PC-3 (cell line): ENCODE results near the gene APOBEC3G. TPM values are rescaled to one million over a fixed set of nuclear protein-coding genes. Genes with fewer than 3 reads are reported as not detected.
A peak's percentile ranks its signal among the peaks of the same experiment; 100 is the strongest.
"Not testable (repeated sequence)": the region's sequence is repeated elsewhere in the genome, so short reads cannot be mapped to it uniquely, and the experiment has no call there.

Experiments
- ATAC-seq: fragments of 200-7000 bp; cut with Tn5 transposase; 2 replicates; pipeline ENCODE4 v1.9.1; 2020; ENCODE audit warnings: mild to moderate bottlenecking, moderate library complexity
- BruUV-seq: library from RNA; stranded (reverse); fragments of 400-500 nt; replicated peaks from 2 replicates; lab custom pipeline; 2021; lab: Mats Ljungman, UMichigan
- CTCF ChIA-PET: fragments of 300-600 bp; sonication (Branson Sonifier 250); formaldehyde crosslinking; loops from one replicate; lab custom pipeline; 2022; ENCODE audit warnings: antibody characterized with exemption; lab: Charles Lee
- POLR2A ChIA-PET: fragments of 300-600 bp; sonication (Branson Sonifier 250); formaldehyde crosslinking; loops from one replicate; lab custom pipeline; 2022; ENCODE audit warnings: antibody characterized with exemption; ENCODE audit not compliant: unreplicated experiment; lab: Charles Lee
- DNase-seq: peaks from one replicate; pipeline ENCODE4 v3.0.0-alpha.2; 2015
- H2AFZ ChIP-seq: fragments of 300-600 bp; sonication (generic); 2 replicates; pipeline ENCODE4 v1.6.0; 2016; ENCODE audit warnings: antibody characterized with exemption, low read length
- H3F3A ChIP-seq: fragments of 300-600 bp; sonication (generic); one replicate; pipeline ENCODE4 v1.6.0; 2017; ENCODE audit warnings: antibody characterized with exemption, low read length, control low read depth, mild to moderate bottlenecking; ENCODE audit not compliant: unreplicated experiment
- H3K27ac ChIP-seq: fragments of 300-600 bp; sonication (generic); 2 replicates; pipeline ENCODE4 v1.5.1; 2016; ENCODE audit warnings: mild to moderate bottlenecking, low read length
- H3K27me3 ChIP-seq: fragments of 300-600 bp; sonication (generic); 2 replicates; pipeline ENCODE4 v1.6.1; 2016; ENCODE audit warnings: low read length, mixed read lengths
- H3K36me3 ChIP-seq: fragments of 300-600 bp; sonication (generic); 2 replicates; pipeline ENCODE4 v1.6.1; 2016; ENCODE audit warnings: low read depth, mixed run types, low read length, mixed read lengths
- H3K4me1 ChIP-seq: fragments of 300-600 bp; sonication (generic); 2 replicates; pipeline ENCODE4 v1.5.1; 2016; ENCODE audit warnings: low read length; ENCODE audit not compliant: insufficient read depth
- H3K4me2 ChIP-seq: fragments of 300-600 bp; sonication (generic); 2 replicates; pipeline ENCODE4 v1.6.0; 2016; ENCODE audit warnings: low read length
- H3K4me3 ChIP-seq: fragments of 300-600 bp; sonication (generic); 2 replicates; pipeline ENCODE4 v1.5.1; 2016; ENCODE audit warnings: mild to moderate bottlenecking, low read length, mixed read lengths
- H3K79me2 ChIP-seq: fragments of 300-600 bp; sonication (generic); 2 replicates; pipeline ENCODE4 v1.6.1; 2017; ENCODE audit warnings: low read length, mixed read lengths
- H3K9ac ChIP-seq: fragments of 300-600 bp; sonication (generic); 2 replicates; pipeline ENCODE4 v1.6.0; 2016; ENCODE audit warnings: mild to moderate bottlenecking, low read length
- H3K9me2 ChIP-seq: fragments of 300-600 bp; sonication (generic); replicated peaks from 2 replicates; pipeline ENCODE4 v1.6.1; 2016; ENCODE audit warnings: mixed run types, low read length, mixed read lengths
- H3K9me3 ChIP-seq: fragments of 300-600 bp; sonication (generic); 2 replicates; pipeline ENCODE4 v1.6.1; 2016; ENCODE audit warnings: low read length, mixed read lengths
- H4K20me1 ChIP-seq: fragments of 300-600 bp; sonication (generic); 2 replicates; pipeline ENCODE4 v1.6.1; 2016; ENCODE audit warnings: low read length, mixed read lengths
- EZH2 ChIP-seq: fragments of 300-600 bp; sonication (generic); IDR thresholded peaks from one replicate; pipeline ENCODE4 v1.6.1; 2017; ENCODE audit warnings: antibody characterized with exemption, mild to moderate bottlenecking, low read length; ENCODE audit not compliant: unreplicated experiment
- EZH2phosphoT487 ChIP-seq: fragments of 300-600 bp; sonication (generic); IDR thresholded peaks from 2 replicates; pipeline ENCODE4 v1.6.1; 2018; ENCODE audit warnings: mild to moderate bottlenecking, antibody characterized with exemption, low read length, borderline replicate concordance
- intact Hi-C: fragments of 100-400 bp; cut with micrococcal nuclease; formaldehyde crosslinking; loops from 2 replicates; pipeline ENCODE4 v1.9.0; 2023
- total RNA-seq: library from RNA; depleted of rRNA; stranded (reverse); fragments of >200 nt; gene quantifications from 2 replicates; pipeline ENCODE4 v1.2.3, GENCODE V29; 2014
- TF ChIP-seq, protein P1 (sequence below): fragments of 300-600 bp; sonication (generic); conservative IDR thresholded peaks from 2 replicates; pipeline ENCODE4 v1.5.1; 2017; ENCODE audit warnings: antibody characterized with exemption, low read depth, mild to moderate bottlenecking, low read length

Gene APOBEC3G
- total RNA-seq, 1 experiment from 2014 or later, result 4.4 TPM

GRCh38 chr22:39068033-39068785 is 8.9 kb upstream of the APOBEC3G start:
- TF ChIP-seq, protein P1, sequence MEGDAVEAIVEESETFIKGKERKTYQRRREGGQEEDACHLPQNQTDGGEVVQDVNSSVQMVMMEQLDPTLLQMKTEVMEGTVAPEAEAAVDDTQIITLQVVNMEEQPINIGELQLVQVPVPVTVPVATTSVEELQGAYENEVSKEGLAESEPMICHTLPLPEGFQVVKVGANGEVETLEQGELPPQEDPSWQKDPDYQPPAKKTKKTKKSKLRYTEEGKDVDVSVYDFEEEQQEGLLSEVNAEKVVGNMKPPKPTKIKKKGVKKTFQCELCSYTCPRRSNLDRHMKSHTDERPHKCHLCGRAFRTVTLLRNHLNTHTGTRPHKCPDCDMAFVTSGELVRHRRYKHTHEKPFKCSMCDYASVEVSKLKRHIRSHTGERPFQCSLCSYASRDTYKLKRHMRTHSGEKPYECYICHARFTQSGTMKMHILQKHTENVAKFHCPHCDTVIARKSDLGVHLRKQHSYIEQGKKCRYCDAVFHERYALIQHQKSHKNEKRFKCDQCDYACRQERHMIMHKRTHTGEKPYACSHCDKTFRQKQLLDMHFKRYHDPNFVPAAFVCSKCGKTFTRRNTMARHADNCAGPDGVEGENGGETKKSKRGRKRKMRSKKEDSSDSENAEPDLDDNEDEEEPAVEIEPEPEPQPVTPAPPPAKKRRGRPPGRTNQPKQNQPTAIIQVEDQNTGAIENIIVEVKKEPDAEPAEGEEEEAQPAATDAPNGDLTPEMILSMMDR, result no peak; the same call in 1 of the 2 replicates
- TF ChIP-seq EZH2, result no peak
- TF ChIP-seq EZH2phosphoT487, result no peak
- no peaks in the 10 kb centered on the region for H3K9me3 ChIP-seq
- H4K20me1 ChIP-seq, result no peaks in the 10 kb centered on the region
- no peaks in the 10 kb centered on the region for H3K36me3 ChIP-seq
- ATAC-seq (peak; percentile 26), DNase-seq (peak; percentile 65)
- H3K9ac ChIP-seq, result peak overlapping the region; percentile 83
- POLR2A ChIA-PET, result no interaction called here
- H3K27me3 ChIP-seq, result no peaks in the 10 kb centered on the region
- intact Hi-C loops, result no loop called here
- no peaks in the 10 kb centered on the region for H3K9me2 ChIP-seq
- H3K27ac ChIP-seq, result peak overlapping the region; percentile 99
- no peak overlapping the region for H3K4me3 ChIP-seq
- H3K4me1 ChIP-seq, result peaks cover 38% of the 10 kb centered on the region
- H2AFZ ChIP-seq, result no peak overlapping the region
- no peaks in the 10 kb centered on the region for H3F3A ChIP-seq
- peak overlapping the region; percentile 56 for H3K4me2 ChIP-seq
- CTCF ChIA-PET, result interaction anchor here (0.5 kb wide), 1 partner anchor 55 kb away, joined by 4 read pairs; no protein-coding TSS in a partner anchor
- TSS peak; percentile 57 for BruUV-seq
- H3K79me2 ChIP-seq, result no peaks in the 10 kb centered on the region

DNA sequence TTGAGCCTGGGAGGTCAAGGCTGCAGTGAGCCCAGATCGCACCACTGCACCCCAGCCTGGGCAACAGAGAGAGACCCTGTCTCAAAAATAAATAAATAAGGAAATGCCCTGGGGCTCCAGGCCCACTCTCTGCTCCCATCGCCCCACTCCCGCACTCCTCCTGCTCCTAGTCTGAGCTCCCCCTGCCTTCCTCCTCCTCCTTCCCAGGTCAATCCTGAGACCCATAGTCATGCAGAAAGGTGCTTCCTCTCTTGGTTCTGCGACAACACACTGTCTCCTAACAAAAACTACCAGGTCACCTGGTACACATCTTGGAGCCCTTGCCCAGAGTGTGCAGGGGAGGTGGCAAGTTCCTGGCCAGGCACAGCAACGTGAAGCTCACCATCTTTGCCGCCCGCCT is 6.9 kb upstream of the APOBEC3G start:
- no peaks in the 10 kb centered on the region for H3K27me3 ChIP-seq
- POLR2A ChIA-PET, result no interaction called here
- TF ChIP-seq, protein P1, result no peak
- TF ChIP-seq EZH2phosphoT487, result no peak
- no peak for TF ChIP-seq EZH2

GRCh38 chr22:39072581-39072981 is 4.5 kb upstream of the APOBEC3G start:
- H3K9me2 ChIP-seq, intact Hi-C loops, H3K9ac ChIP-seq, H3K27ac ChIP-seq, H3F3A ChIP-seq, H3K4me2 ChIP-seq, H3K36me3 ChIP-seq, H3K4me3 ChIP-seq, H2AFZ ChIP-seq, ATAC-seq, H3K9me3 ChIP-seq, POLR2A ChIA-PET, H3K27me3 ChIP-seq, BruUV-seq, DNase-seq, CTCF ChIA-PET, H4K20me1 ChIP-seq, H3K79me2 ChIP-seq: not testable (repeated sequence)
- H3K4me1 ChIP-seq, result peaks cover 13% of the 10 kb centered on the region

More for the DNA sequence above, 6.9 kb upstream of the APOBEC3G start:
- CTCF ChIA-PET, result no interaction called here
- Histone ChIP-seq H3F3A (no peaks in the 10 kb centered on the region), H3K27ac (no peak overlapping the region), H3K4me3 (no peak overlapping the region), H3K9me3 (no peaks in the 10 kb centered on the region), H4K20me1 (no peaks in the 10 kb centered on the region), H3K4me2 (no peak overlapping the region), H3K79me2 (no peaks in the 10 kb centered on the region), H3K9ac (no peak overlapping the region), H2AFZ (no peak overlapping the region), H3K36me3 (no peaks in the 10 kb centered on the region), H3K4me1 (peaks cover 37% of the 10 kb centered on the region), H3K9me2 (no peaks in the 10 kb centered on the region)
- DNase-seq, result no peak
- BruUV-seq, result no TSS peak
- ATAC-seq, result no peak
- intact Hi-C loops, result no loop called here
